ENCODE measurements around the gene NXPH3. TPM values are rescaled to one million over a fixed set of nuclear protein-coding genes. Genes with fewer than 3 reads are reported as not detected.

NXPH3 gene
- total RNA-seq, 1 donor from 2014 or later = 4.5 TPM

DNA sequence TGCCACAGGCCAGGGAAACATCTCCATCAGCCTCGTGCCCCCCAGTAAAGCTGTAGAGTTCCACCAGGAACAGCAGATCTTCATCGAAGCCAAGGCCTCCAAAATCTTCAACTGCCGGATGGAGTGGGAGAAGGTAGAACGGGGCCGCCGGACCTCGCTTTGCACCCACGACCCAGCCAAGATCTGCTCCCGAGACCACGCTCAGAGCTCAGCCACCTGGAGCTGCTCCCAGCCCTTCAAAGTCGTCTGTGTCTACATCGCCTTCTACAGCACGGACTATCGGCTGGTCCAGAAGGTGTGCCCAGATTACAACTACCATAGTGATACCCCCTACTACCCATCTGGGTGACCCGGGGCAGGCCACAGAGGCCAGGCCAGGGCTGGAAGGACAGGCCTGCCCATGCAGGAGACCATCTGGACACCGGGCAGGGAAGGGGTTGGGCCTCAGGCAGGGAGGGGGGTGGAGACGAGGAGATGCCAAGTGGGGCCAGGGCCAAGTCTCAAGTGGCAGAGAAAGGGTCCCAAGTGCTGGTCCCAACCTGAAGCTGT is 3.4 kb downstream of the NXPH3 start:
- Histone ChIP-seq H3K27me3 (ENCODE audit: low read depth) (peaks cover 8% of the 10 kb centered on the region), H3K4me1 (peaks cover 30% of the 10 kb centered on the region), H3K9me3 (no peaks in the 10 kb centered on the region), H3K4me3 (no peak overlapping the region), H3K36me3 (no peaks in the 10 kb centered on the region), H3K27ac (no peak overlapping the region)
- DNase-seq (no peak), ATAC-seq (no peak)
- TF ChIP-seq, protein P1, sequence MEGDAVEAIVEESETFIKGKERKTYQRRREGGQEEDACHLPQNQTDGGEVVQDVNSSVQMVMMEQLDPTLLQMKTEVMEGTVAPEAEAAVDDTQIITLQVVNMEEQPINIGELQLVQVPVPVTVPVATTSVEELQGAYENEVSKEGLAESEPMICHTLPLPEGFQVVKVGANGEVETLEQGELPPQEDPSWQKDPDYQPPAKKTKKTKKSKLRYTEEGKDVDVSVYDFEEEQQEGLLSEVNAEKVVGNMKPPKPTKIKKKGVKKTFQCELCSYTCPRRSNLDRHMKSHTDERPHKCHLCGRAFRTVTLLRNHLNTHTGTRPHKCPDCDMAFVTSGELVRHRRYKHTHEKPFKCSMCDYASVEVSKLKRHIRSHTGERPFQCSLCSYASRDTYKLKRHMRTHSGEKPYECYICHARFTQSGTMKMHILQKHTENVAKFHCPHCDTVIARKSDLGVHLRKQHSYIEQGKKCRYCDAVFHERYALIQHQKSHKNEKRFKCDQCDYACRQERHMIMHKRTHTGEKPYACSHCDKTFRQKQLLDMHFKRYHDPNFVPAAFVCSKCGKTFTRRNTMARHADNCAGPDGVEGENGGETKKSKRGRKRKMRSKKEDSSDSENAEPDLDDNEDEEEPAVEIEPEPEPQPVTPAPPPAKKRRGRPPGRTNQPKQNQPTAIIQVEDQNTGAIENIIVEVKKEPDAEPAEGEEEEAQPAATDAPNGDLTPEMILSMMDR (IDR thresholded peaks at IDR 0.05) = no peak
- intact Hi-C loops (cut with DNase I) = no loop called here

DNA sequence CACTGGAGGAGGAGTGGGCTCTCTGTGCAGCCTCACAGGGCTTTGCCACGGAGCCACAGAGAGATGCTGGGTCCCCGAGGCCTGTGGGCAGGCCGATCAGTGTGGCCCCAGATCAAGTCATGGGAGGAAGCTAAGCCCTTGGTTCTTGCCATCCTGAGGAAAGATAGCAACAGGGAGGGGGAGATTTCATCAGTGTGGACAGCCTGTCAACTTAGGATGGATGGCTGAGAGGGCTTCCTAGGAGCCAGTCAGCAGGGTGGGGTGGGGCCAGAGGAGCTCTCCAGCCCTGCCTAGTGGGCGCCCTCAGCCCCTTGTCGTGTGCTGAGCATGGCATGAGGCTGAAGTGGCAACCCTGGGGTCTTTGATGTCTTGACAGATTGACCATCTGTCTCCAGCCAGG is 3.9 kb downstream of the NXPH3 start:
- Histone ChIP-seq H3K9me3 (no peaks in the 10 kb centered on the region), H3K27me3 (ENCODE audit: low read depth) (peaks cover 8% of the 10 kb centered on the region), H3K36me3 (no peaks in the 10 kb centered on the region), H3K4me3 (no peak overlapping the region), H3K4me1 (peaks cover 25% of the 10 kb centered on the region), H3K27ac (no peak overlapping the region)
- ATAC-seq = no peak
- intact Hi-C loops (cut with DNase I) = no loop called here
- DNase-seq = no peak
- TF ChIP-seq, protein P1 (IDR thresholded peaks at IDR 0.05) = no peak

DNA sequence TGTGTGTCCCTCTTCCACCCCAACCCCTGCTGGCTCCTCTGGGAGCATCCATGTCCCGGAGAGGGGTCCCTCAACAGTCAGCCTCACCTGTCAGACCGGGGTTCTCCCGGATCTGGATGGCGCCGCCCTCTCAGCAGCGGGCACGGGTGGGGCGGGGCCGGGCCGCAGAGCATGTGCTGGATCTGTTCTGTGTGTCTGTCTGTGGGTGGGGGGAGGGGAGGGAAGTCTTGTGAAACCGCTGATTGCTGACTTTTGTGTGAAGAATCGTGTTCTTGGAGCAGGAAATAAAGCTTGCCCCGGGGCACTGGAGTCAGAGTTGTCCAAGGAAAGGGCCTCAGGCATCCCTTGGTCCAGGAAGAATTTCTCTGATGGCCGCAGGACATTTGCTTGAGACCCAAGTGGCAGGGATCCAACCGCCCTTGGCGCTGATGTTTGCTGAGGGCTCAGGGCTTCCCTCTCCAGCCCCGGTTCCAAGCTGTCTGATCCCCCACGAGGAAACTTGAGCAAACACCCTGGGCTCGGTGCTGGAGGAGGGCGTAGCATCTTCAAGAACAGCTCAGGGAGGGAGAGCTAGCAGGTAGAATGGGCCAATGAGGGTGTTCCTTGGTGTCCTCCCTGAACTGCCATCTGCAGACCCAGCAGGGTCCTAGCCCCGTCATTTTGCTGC is 4.5 kb downstream of the NXPH3 start:
- H3K27me3 ChIP-seq (ENCODE audit: low read depth) = peaks cover 8% of the 10 kb centered on the region
- no peaks in the 10 kb centered on the region for H3K9me3 ChIP-seq
- intact Hi-C loops (cut with DNase I) = no loop called here
- DNase-seq = no peak
- ATAC-seq = no peak
- H3K4me3 ChIP-seq = no peak overlapping the region
- H3K36me3 ChIP-seq = no peaks in the 10 kb centered on the region
- H3K27ac ChIP-seq = no peak overlapping the region
- H3K4me1 ChIP-seq = peaks cover 18% of the 10 kb centered on the region
- TF ChIP-seq, protein P1 (IDR thresholded peaks at IDR 0.05) = no peak

DNA sequence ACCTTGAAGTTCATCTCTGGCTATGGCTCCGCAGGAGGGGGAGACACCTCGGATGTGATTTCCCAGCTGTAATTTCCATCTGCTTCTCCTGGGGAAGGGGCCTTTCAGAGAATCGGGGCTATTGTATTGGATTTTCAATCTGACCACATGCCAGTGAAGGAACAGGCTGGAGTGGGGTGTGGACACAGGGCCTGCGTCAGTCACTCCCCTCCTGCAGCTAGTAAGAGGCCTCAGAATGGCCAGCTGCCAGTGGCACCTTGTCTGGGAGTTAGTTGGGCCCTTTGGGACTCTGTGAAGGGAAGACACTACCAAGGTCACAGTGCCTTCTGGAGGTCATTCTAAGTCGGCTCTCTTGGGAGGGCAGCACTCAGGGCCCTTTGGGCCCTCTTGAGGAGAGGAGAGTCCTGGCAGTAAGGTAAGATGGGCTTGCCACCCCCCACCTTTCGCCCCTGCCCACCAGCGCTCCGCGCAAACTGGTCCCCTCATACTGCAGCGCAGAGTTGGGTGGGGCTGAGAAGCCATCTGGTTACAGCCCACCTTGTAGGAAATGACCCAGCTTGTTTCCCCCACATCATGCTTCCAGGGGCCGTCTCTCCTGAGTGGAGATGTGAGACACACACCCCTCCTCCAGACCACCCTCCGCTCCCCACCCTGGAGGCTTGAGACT is 5.4 kb downstream of the NXPH3 start:
- Histone ChIP-seq H3K9me3 (no peaks in the 10 kb centered on the region), H3K4me1 (peaks cover 12% of the 10 kb centered on the region), H3K36me3 (no peaks in the 10 kb centered on the region), H3K4me3 (no peak overlapping the region), H3K27ac (no peak overlapping the region), H3K27me3 (ENCODE audit: low read depth) (peaks cover 5% of the 10 kb centered on the region)
- DNase-seq (no peak), ATAC-seq (no peak)
- TF ChIP-seq, protein P1 (IDR thresholded peaks at IDR 0.05) = no peak
- intact Hi-C loops (cut with DNase I) = no loop called here

DNA sequence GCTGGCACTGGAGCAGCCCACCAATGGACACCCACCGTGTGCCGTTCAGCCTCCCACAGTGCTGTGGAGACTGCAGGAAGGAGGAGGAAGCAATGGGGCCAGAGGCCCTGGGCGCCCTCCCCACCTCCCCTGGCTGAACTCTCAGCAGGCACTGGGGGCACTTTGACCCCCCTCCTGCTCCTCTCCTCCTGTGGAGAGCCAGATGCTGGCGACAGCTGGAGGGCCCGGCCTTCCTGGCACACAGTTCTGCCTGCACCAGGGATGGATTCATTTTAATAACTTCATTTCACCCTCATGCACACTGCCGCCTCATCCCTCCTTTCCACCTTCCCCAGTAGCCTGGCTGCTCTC is 6.0 kb downstream of the NXPH3 start:
- TF ChIP-seq, protein P1 (IDR thresholded peaks at IDR 0.05) = no peak
- DNase-seq (no peak), ATAC-seq (no peak)
- Histone ChIP-seq H3K36me3 (no peaks in the 10 kb centered on the region), H3K9me3 (no peaks in the 10 kb centered on the region), H3K4me3 (no peak overlapping the region), H3K4me1 (peaks cover 9% of the 10 kb centered on the region), H3K27me3 (ENCODE audit: low read depth) (no peaks in the 10 kb centered on the region), H3K27ac (no peak overlapping the region)
- intact Hi-C loops (cut with DNase I) = no loop called here

Measured in lower lobe of right lung (tissue), 2 donors.